ENCODE measurements around the gene ELP2.
"Not testable (repeated sequence)": the region's sequence is repeated elsewhere in the genome, so short reads cannot be mapped to it uniquely, and the experiment has no call there.

The ELP2 gene

DNA sequence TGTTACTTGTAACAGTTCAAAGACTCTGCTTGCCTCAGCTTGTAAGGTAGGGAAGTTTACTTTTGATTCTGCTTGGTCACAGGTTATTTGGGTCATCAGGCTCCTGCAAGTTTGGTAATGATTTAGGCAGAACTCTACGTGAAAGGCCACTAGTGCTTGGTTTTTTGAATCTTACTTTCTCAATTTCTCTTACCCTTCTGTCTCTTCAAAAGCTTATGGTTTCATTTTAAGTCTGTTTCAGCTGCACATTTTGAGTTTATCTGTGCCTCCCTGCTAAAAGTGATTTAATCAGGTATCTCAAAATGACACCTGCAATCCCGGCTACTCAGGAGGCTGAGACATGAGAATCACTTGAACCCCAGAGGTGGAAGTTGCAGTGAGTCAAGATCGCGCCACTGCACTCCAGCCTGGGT is 31.3 kb downstream of the ELP2 start:
- no peak for DNase-seq (ENCODE audit: low read depth)

DNA sequence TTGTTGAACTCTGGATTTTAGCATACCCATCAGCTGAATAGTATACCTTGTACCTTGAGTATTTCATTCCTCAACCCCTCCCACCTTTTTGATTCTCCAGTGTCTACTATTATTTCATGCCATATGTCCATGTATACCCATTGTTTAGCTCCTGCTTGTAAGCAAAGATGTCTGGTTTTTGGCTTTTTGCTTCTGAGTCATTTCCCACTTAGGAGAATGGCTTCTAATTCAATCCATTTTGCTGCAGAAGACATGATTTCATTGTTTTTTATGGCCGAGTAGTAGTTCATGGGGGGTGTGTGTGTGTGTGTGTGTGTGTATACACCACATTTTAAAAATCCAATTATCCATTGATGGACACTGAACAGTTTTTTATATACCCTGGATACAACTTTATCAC is 33.3 kb downstream of the ELP2 start:
- DNase-seq (ENCODE audit: low read depth) = no peak

DNA sequence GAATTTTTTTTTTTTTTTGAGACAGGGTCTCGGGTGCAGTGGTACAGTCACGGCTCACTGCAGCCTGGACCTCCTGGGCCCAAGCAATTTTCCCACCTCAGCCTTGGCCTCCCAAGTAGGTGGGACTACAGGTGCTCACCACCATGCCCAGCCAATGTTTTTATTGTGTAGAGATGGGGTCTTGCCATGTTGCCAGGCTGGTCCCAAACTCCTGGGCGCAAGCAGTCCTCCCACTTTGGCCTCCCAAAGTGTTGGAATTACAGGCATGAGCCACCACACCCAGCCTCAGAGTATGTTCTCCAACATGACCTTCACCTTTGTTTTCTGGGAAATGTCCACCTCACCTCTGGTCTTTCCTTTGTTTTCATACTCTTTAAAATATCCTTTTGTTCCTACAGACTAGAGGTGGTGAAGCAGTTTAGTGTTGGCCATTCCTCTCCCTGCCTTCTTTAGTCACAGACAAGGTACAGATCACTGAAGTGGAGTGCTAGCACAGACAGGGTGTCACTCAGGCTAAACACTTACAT is 38.1 kb downstream of the ELP2 start:
- DNase-seq (ENCODE audit: low read depth) = no peak

DNA sequence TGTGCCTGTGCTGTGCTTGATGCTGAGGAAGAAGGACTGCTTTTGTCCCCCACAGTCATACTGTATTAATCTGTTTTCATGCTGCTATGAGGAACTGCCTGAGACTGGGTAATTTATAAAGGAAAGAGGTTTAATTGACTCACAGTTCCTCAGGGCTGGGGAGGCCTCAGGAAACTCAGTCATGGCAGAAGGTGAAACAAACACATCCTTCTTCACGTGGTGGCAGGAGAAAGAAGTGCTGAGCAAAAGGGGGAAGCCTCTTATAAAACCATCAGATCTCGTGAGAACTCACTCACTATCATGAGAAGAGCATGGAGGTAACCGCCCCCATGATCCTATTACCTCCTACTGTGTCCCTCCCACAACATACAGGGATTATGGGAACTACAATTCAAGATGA is 38.6 kb downstream of the ELP2 start:
- not testable (repeated sequence) for DNase-seq (ENCODE audit: low read depth)

DNA sequence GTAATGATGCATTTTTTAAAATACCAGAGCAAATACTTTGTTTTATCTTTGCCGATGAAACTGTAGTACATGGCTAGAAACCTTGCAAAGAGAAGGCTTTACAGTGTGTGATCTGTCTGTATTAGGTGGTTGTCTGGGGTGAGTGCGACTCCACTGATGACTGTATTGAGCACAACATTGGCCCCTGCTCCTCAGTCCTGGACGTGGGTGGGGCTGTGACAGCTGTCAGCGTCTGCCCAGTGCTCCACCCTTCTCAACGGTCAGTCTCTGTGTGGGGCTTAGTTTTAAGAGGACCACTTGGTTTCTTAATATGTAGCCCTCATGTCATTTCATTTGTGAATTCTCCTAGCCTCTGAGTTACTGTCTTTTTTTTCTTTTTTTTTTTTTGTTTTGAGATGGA is 40.2 kb downstream of the ELP2 start:
- DNase-seq (ENCODE audit: low read depth) = no peak

DNA sequence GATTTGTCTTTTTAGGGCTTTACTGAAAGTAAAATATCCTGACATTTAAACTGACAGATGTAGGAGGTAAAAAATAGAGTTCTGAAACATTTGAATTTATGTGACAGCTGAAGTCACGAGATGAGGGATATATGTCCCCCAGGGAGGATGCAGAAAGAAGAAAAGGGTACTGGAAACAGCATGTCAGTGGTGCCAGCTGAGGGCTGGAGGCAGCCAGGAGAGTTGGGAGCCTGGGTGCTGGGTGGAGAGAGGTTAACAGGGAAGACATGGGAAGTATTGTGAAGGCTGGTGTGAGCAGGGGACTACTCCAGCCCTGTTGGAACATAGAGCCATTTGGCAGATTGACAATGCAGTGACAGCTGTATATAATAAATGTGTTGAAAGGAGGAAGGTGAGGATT is 45.8 kb downstream of the ELP2 start:
- no peak for DNase-seq (ENCODE audit: low read depth)

DNA sequence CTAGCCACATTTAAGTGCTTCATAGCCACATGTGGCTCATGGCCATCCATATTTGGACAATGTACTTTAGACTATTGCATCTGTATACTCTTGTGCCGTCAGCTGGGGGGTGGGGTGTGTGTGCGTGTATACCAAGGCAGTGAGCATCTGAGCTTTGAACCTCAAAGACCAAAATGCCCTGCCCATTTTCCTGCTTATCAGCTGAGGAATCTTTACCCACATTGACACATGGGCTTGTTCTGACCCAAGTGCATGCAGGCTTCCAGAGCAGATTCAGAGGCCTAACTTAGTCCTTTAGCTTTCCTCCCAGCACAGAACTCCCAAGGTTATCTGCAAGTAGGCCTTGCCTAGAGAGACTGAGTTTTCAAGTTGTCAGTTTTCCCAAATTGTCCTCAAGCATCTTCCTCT is 46.5 kb downstream of the ELP2 start:
- no peak for DNase-seq (ENCODE audit: low read depth)

DNA sequence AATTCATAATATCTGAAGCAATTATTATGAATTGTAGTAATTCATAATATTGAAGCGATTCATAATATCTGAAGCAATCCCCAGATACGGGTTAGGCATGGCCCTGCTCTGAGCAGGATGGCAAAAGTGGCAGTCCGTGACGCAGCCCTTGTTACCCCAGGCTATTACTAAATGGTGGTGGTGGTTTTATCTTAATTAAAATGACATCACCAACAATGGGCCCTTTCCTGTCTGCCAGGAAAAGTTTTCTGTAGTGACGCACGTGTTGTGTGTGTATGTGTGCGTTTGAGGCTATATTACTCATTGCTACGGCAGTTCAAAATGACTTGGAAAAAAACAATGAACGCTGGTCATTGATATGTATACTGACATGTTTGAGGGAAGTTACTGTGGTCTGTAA is 47.0 kb downstream of the ELP2 start:
- DNase-seq (ENCODE audit: low read depth) = peak; percentile 50

DNA sequence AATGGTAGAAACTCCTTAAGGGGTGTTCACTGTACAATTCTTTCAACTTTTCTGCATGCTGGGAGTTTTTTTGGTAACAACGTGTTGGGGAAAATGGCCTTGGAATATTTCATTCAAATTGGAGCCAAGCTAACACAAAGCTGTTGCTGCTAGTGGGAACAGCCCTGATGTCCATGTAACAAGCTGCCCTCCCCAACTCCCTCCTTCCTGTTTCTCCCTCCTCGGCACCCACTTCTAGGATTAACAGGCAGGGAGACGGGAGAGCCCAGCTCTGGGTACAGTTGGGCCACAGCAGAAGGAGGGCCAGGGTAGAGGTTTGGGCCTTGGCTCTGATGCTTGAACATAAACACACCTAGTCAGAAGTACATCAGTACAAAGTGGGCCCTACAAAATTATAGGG is 48.2 kb downstream of the ELP2 start:
- DNase-seq (ENCODE audit: low read depth) = no peak

DNA sequence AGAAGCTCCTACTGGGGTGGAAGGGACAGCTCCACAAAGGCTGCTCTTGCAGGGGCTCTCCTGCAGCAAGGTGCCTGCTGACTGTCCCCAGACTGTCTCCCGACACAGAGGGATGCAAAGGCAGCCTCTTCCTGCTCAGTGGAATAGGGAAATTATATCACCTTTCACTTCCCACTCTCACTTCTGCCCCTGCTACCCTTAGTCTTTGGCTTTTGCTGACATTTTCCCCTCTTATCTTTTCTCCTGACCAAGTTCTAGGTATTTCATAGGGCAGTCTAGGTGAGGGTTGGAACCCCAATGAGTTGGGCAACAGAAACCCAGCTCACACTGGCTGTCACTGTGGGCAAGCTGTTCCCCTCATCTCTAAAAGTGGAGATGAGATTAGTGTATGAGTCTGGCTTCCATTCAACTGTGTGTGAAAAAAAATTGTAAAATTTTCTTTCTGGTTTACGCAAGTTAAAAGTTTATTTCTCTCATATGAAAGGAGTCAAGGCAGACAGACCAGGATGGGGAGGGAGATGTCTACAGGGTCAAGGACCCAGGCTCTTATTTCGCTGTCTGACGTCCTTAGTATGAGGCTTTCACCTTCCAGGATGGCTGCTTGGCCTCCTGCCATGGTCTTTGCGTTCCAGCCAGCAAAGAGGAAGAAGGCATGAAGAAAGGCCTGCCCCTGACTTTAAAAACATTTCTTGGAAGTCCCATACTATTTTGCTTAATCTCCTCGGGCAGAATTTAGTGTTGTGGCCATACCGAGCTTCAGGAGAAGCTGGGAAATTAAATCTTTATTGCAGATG is 50.1 kb downstream of the ELP2 start:
- DNase-seq (ENCODE audit: low read depth) = peak; percentile 73

DNA sequence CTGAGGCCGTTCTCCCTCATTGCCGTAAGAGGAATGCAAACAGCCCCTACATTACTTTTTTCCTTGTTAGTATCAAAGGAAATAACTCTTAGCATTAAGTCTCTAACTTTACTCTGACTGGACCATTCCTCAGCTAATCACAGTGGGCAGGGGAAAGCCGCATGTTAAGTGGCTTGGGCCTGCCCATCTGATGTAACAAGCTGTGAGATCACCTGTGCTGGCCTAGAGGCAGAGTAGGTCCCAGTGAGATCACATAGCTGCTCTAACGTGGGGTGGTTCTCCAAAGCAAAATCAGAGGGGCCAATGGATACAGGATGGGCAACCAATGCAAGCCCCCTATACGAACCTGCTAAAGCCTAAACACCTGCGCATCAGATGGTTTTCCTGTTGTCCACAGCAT is 51.7 kb downstream of the ELP2 start:
- no peak for DNase-seq (ENCODE audit: low read depth)

DNA sequence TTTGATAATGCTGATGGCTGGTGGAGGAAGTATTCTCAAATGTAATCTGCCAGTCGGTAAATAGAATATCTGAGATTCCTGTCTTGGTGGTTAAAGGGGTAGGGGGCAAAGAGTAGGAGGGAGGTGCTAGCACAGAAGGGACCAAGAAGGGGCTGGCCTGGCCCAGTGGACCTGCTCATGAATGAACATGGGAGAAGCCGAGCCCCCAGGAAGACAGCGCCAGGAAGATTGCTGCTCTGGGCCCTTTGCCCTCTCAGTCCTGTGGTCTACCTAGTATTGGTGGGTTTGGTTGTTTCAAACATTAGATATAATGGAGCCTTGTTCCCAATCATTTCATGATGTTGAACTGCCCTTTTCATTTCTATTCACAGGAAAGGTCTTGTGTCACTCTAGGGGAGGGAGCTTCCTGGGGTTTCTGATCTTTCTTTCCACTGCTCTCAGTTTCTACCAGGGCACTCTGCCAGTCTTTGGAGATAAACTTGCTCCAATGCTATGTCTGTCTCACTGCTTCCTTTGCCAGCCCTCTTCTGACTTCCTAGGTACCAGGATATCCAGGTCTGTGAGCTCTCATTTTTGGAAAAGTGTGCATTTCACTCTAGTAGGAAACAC is 52.3 kb downstream of the ELP2 start:
- DNase-seq (ENCODE audit: low read depth) = no peak

DNA sequence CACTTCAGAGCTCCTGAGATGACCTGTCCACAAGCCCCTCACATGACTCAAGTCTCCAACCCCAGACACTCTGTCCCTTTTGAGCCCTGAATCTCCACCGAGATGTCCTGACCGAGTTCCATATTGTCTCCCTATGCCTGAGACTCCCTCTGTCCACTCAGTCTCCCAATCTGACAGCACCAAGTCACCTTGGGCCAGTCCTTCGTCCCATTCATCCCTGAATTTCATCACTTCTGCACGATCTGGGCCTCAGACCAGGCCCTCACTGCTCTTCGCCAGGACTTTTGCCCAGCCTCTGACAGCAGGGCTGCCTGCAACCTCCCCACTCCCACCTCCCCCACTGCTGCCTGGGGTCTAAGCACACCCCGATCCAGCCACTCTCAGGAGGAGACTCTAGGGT is 53.3 kb downstream of the ELP2 start:
- no peak for DNase-seq (ENCODE audit: low read depth)

DNA sequence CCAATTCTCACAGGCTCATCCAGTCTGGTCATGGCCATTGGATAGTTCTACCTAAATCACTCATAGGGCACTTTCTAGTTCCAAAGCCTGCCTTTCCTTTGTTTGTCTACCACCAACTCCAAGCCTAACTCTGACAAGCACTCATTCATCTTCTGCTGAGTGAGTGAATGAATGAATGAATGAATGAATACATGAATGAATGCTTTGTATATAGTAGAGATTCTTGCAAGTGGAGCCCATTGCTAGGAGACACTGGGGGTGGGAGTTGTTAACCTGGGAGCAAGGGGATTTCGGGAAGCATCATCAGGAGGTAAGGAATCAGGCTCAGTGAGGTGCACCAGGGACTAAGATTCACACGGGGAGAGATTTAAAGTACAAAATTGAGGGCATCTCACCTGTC is 54.3 kb downstream of the ELP2 start:
- DNase-seq (ENCODE audit: low read depth) = no peak

DNA sequence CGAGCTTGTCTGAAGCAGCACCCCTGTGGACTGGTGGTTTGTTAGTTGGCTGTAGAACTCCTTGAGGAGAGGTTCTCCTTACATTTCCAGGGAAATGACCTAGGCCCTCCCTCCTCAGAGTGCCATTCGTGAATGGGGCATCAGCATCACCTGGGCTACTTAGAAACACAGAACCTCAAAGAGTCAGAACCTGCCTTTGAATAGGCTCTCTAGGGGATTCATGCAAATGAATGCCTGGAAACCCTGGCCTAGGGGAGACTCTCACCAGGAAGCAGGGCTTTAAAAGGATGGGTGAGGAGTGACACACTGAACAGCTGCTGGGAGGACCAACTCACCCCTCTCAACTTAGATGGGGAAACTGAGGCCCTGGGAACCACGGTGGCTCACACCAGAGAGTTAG is 55.5 kb downstream of the ELP2 start:
- no peak for DNase-seq (ENCODE audit: low read depth)

DNA sequence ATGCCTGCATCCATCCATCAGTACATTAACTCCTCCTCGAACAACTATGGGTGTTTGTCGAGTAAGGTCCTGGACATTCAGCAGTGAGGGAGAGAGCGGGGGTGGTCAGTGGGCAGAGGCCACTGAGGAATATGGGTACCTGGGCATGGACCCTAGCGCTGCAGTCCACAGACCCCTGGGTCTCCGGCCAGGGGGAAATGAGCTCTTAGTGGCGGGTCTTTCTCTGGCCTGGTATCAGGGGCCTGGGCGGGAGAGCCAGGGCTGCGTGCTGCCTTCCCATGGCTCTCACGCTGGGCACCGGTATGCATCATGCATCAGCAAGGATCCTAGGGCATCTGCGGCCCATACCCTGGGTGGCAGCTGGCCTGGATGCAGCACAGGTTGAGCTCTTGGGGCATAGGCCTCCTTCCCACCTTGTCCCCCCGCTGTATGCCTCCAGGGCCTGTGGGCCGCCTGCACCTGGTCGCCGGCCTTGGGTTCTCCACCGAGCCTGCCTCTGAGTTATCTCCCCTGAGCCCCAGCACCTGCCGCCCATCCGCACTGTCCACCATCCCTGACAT is 56.3 kb downstream of the ELP2 start:
- DNase-seq (ENCODE audit: low read depth) = no peak

DNA sequence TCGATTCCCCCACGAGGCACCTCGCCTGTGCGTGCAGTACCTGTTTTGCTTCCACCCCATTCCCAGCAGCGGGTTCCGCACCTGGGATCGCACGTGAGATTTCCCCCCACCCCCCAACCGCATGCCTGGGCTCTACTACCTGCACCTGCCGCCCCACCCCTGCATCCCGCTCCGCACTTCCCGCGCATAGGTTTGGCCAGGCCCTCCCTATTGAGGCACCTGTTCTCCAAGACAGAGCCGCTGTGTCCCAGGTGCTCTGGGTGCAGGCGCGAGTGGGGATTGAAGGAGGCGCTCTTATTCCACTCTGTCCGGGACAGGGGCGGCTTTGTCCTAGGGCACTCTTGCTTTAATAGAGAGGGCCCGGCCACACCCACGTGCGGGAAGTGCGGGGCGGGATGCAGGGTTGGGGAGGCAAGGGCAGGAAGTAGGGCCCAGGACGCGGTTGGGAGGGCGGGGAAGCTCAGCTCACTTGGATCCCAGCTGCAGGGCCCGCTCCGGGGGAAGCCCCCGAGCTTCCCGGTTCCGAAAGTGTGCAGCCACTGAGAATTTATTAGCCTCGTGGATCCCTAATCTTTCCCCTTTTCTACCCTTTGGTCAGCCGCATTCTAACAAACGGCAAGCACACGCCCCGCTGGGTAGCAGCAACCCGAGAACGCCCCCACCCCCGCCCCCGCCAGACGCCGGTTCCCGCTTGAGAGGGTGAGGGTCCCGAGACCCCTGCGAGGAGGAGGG is 56.9 kb downstream of the ELP2 start:
- peak; percentile 46 for DNase-seq (ENCODE audit: low read depth)

DNA sequence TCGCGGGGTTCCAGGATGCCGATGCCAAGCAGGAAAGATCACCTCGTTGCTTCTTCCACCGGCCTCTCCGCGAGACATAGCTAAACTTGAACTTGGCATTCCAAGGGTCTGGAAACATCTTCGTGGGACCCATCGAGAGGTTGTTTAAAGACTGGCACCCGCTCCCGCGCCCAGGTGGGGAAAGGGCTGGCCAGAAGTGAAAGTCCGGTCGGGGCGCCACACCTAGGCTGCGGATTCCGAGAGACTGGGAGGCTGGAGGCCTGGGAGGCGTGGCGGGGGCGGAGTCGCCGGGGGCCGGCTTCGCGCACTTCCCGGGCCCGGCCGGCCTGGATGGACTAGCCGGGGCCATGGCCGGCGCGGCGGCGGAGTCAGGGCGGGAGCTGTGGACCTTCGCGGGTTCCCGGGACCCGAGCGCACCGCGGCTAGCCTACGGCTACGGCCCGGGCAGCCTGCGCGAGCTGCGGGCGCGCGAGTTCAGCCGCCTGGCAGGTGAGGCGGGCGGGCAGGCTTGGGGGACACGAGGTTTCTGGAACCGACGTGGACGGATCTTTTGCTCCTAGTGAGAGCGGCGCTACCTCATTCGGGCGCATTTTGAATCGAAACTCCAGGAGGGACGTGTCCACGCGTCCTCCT is 57.6 kb downstream of the ELP2 start, which contains the start of gene MOCOS:
TSS of gene MOCOS (plus strand) at position 305 of the 633 bp plus-strand sequence. CDS start at position 348, 43 bp downstream.
- DNase-seq (ENCODE audit: low read depth) = peak; percentile 74

DNA sequence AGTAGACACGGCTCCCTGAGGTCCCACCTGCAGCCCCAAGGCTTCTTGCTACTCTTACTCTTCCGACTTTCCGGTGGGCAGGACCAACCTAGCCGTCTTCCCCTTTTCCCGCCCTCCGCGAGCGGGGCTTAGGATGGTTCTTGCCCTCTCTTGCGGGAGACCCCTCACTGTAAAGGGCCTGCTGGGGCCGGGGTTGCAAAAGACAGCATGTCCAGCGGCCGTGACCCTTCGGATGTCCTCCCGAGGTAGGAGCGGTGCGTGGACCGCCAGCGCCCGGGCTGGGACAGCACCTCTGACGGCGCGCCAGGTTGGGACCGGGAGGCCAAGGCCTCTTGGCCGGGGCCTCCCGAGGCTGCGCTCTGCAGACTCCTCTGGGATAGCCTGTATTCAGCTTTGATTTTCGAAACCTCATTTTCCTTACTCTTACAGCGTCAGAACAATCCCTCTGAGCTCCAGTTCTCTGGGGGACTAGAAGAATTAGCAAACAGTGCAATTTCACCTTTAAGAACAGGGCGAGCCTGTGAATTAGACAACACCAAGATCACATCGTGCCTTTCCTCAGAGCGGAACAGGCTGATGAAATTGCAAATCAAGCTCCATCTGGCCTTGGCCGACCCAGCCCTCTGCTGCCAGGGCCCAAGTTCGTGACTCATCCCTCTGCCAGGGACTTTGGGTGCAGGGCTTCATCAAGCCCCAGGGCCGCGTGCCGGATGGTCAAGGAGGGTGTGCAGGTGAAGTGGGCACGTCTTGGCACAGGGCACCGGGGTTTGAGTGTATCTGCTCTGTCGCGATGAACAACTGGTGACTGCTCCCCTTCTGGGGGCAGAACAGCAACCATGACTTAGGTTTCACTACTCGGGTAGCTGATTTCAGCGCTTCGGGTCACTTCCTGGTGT is 58.4 kb downstream of the ELP2 start:
- DNase-seq (ENCODE audit: low read depth) = peak; percentile 68

DNA sequence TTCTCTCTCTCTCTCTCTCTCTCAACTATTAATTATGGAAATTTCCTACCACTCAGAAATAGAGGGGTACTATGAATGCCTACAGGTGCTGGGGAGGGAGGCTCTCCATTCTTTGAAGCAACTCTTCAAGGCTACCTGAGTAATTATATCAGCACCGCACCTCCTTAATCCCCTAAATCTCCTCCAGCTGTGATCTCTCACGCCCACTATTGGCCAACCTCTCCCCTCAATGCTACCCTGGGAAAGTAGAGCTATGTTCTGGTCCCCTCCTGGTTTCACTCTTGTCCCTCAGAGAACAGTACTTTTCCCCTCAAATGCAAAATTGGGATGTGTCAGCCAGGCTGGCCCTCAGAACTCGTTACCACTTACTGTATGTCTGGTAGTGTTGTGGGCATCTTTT is 59.2 kb downstream of the ELP2 start:
- DNase-seq (ENCODE audit: low read depth) = no peak

DNA sequence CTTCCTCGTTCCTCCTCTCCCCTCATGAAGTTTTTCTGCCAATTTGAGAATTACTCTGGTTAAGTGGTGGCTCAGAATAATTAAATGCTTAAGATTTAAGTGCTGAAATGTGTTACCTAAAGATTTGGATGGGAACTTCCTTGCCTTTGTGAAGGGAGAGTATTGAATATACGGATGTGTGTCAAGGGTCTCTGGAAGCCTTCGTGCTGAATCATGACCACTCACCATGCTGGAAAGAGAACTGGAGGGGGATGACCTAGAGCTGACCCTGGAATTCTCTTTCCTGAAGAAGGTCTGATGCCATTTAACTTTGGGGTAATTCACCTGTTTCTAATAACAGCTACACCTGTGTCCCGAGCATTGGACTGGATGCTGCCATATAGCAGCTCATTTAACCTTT is 59.8 kb downstream of the ELP2 start:
- no peak for DNase-seq (ENCODE audit: low read depth)

All from EH (cell line).